ENCODE measurements around the gene GPC6.

The GPC6 gene

GRCh38 chr13:93769607-93770006 is 543.0 kb downstream of the GPC6 start:
- WGBS (ENCODE audit: extremely low coverage, insufficient coverage, low lambda C conversion rate) = no CpG with 5 or more reads among the region's 1 CpG

GRCh38 chr13:93771227-93771626 is 544.6 kb downstream of the GPC6 start:
- no peak overlapping the region for H3K4me2 ChIP-seq (ENCODE audit: low read length)
- no peak overlapping the region for H2BK15ac ChIP-seq (replicated peaks; ENCODE audit: low read depth)
- H4K8ac ChIP-seq (ENCODE audit: low read depth, low read length) = no peak overlapping the region
- no peak overlapping the region for H2BK120ac ChIP-seq (ENCODE audit: low read depth, low read length)
- H3K4me1 ChIP-seq (ENCODE audit: control insufficient read depth, low read depth, low read length) = peaks cover 2% of the 10 kb centered on the region
- no peak overlapping the region for H2BK5ac ChIP-seq (ENCODE audit: low read length)
- H3K27me3 ChIP-seq (ENCODE audit: insufficient read depth, low read length, poor library complexity) = no peaks in the 10 kb centered on the region
- H3K56ac ChIP-seq (ENCODE audit: low read length) = no peak overlapping the region
- no peak for DNase-seq
- WGBS (ENCODE audit: extremely low coverage, insufficient coverage, low lambda C conversion rate) = no CpG with 5 or more reads among the region's 8 CpGs
- no peak overlapping the region for H3K4ac ChIP-seq (ENCODE audit: low read depth, low read length)
- H3K36me3 ChIP-seq (ENCODE audit: control insufficient read depth, insufficient read depth, low read length) = no peaks in the 10 kb centered on the region
- H4K5ac ChIP-seq (ENCODE audit: low read length) = no peak overlapping the region
- H3K18ac ChIP-seq (ENCODE audit: low read length) = no peak overlapping the region
- H3K79me2 ChIP-seq (ENCODE audit: control insufficient read depth, insufficient read depth, low read length) = no peaks in the 10 kb centered on the region
- no peak overlapping the region for H2AK5ac ChIP-seq (ENCODE audit: low read length)
- no peak overlapping the region for H3K4me3 ChIP-seq (ENCODE audit: low read length)
- no peak overlapping the region for H3K27ac ChIP-seq (ENCODE audit: low read depth, low read length)
- H3K9ac ChIP-seq (ENCODE audit: low read length) = no peak overlapping the region
- no peaks in the 10 kb centered on the region for H3K79me1 ChIP-seq (ENCODE audit: low read length)
- H3K23ac ChIP-seq (ENCODE audit: low read length) = no peak overlapping the region

More at GRCh38 chr13:93769607-93770006, 543.0 kb downstream of the GPC6 start:
- Histone ChIP-seq H2BK5ac (ENCODE audit: low read length) (no peak overlapping the region), H2BK15ac (replicated peaks; ENCODE audit: low read depth) (no peak overlapping the region), H3K27ac (ENCODE audit: low read depth, low read length) (no peak overlapping the region), H3K9ac (ENCODE audit: low read length) (no peak overlapping the region), H3K56ac (ENCODE audit: low read length) (no peak overlapping the region), H3K4me1 (ENCODE audit: control insufficient read depth, low read depth, low read length) (peaks cover 2% of the 10 kb centered on the region), H3K27me3 (ENCODE audit: insufficient read depth, low read length, poor library complexity) (no peaks in the 10 kb centered on the region), H2BK120ac (ENCODE audit: low read depth, low read length) (no peak overlapping the region), H4K8ac (ENCODE audit: low read depth, low read length) (no peak overlapping the region), H3K18ac (ENCODE audit: low read length) (no peak overlapping the region), H3K4me3 (ENCODE audit: low read length) (no peak overlapping the region), H2AK5ac (ENCODE audit: low read length) (no peak overlapping the region), H3K4me2 (ENCODE audit: low read length) (no peak overlapping the region), H3K36me3 (ENCODE audit: control insufficient read depth, insufficient read depth, low read length) (no peaks in the 10 kb centered on the region), H3K79me2 (ENCODE audit: control insufficient read depth, insufficient read depth, low read length) (no peaks in the 10 kb centered on the region), H3K23ac (ENCODE audit: low read length) (no peak overlapping the region), H4K5ac (ENCODE audit: low read length) (no peak overlapping the region), H3K4ac (ENCODE audit: low read depth, low read length) (no peak overlapping the region), H3K79me1 (ENCODE audit: low read length) (no peaks in the 10 kb centered on the region)
- DNase-seq = no peak

- no peak overlapping the region for H2BK120ac ChIP-seq (ENCODE audit: low read depth, low read length)
- H3K23ac ChIP-seq (ENCODE audit: low read length) = no peak overlapping the region
- H2BK5ac ChIP-seq (ENCODE audit: low read length) = no peak overlapping the region
- no peak overlapping the region for H4K8ac ChIP-seq (ENCODE audit: low read depth, low read length)
- H3K79me2 ChIP-seq (ENCODE audit: control insufficient read depth, insufficient read depth, low read length) = no peaks in the 10 kb centered on the region
- H3K4ac ChIP-seq (ENCODE audit: low read depth, low read length) = no peak overlapping the region
- H2BK15ac ChIP-seq (replicated peaks; ENCODE audit: low read depth) = no peak overlapping the region
- no peak overlapping the region for H3K9ac ChIP-seq (ENCODE audit: low read length)
- no peak for DNase-seq
- H2AK5ac ChIP-seq (ENCODE audit: low read length) = no peak overlapping the region
- H3K4me1 ChIP-seq (ENCODE audit: control insufficient read depth, low read depth, low read length) = peaks cover 2% of the 10 kb centered on the region
- no CpG with 5 or more reads among the region's 1 CpG for WGBS (ENCODE audit: extremely low coverage, insufficient coverage, low lambda C conversion rate)
- no peak overlapping the region for H3K18ac ChIP-seq (ENCODE audit: low read length)
- no peak overlapping the region for H3K4me3 ChIP-seq (ENCODE audit: low read length)
- no peaks in the 10 kb centered on the region for H3K27me3 ChIP-seq (ENCODE audit: insufficient read depth, low read length, poor library complexity)
- no peak overlapping the region for H3K4me2 ChIP-seq (ENCODE audit: low read length)
- no peaks in the 10 kb centered on the region for H3K79me1 ChIP-seq (ENCODE audit: low read length)
- H3K27ac ChIP-seq (ENCODE audit: low read depth, low read length) = no peak overlapping the region
- no peaks in the 10 kb centered on the region for H3K36me3 ChIP-seq (ENCODE audit: control insufficient read depth, insufficient read depth, low read length)
- no peak overlapping the region for H3K56ac ChIP-seq (ENCODE audit: low read length)
- no peak overlapping the region for H4K5ac ChIP-seq (ENCODE audit: low read length)
Observed at GRCh38 chr13:93771782-93772181, 545.2 kb downstream of the GPC6 start.

DNA sequence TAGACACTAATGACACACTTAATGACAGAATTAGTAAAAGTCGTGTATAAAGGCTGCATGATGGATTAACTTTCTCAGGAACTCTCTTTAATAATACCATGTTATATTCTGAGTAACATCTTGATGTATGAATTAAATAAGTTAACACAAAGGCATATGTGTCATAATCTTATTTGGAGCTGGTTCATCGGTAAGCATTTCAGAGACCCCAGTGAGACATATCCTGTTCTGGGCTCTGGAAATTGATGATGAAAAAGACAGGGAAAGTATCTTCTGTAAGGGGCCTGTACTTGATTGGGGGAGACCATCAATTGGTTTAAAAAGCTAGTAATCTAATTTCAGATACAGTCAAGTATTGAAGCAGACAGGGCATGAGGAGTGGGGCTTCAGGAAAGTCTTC is 547.9 kb downstream of the GPC6 start:
- Histone ChIP-seq H2BK120ac (ENCODE audit: low read depth, low read length) (no peak overlapping the region), H3K23ac (ENCODE audit: low read length) (no peak overlapping the region)
- no CpG with 5 or more reads among the region's 2 CpGs for WGBS (ENCODE audit: extremely low coverage, insufficient coverage, low lambda C conversion rate)

DNA sequence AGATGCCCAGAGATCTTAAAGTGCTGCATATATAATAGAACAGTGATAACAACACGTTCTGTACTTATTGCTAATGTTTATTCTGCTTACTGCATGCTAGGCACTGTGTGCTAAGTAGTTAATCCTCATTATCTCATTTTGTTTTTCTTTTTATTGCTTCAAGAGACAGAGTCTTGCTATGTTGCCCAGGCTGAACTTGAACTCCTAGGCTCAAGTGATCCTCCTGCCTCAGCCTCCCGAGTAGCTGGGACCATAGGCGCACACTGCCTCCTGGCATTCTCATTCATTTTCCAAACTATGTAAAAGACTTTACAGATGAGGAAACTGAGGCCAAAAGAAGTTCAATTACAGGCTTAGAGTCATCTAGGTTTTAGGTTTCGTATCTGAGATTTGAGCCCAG is 548.4 kb downstream of the GPC6 start:
- no peak overlapping the region for H3K56ac ChIP-seq (ENCODE audit: low read length)
- H3K4me2 ChIP-seq (ENCODE audit: low read length) = no peak overlapping the region
- no peaks in the 10 kb centered on the region for H3K27me3 ChIP-seq (ENCODE audit: insufficient read depth, low read length, poor library complexity)
- H3K4me3 ChIP-seq (ENCODE audit: low read length) = no peak overlapping the region
- no peak overlapping the region for H2BK5ac ChIP-seq (ENCODE audit: low read length)
- no peak overlapping the region for H4K8ac ChIP-seq (ENCODE audit: low read depth, low read length)
- H4K5ac ChIP-seq (ENCODE audit: low read length) = no peak overlapping the region
- no peak overlapping the region for H3K23ac ChIP-seq (ENCODE audit: low read length)
- no peak overlapping the region for H3K18ac ChIP-seq (ENCODE audit: low read length)
- H2BK120ac ChIP-seq (ENCODE audit: low read depth, low read length) = no peak overlapping the region
- H3K79me1 ChIP-seq (ENCODE audit: low read length) = no peaks in the 10 kb centered on the region
- DNase-seq = no peak
- no peaks in the 10 kb centered on the region for H3K36me3 ChIP-seq (ENCODE audit: control insufficient read depth, insufficient read depth, low read length)
- H3K4ac ChIP-seq (ENCODE audit: low read depth, low read length) = no peak overlapping the region
- H3K9ac ChIP-seq (ENCODE audit: low read length) = no peak overlapping the region
- H3K4me1 ChIP-seq (ENCODE audit: control insufficient read depth, low read depth, low read length) = peaks cover 2% of the 10 kb centered on the region
- H3K27ac ChIP-seq (ENCODE audit: low read depth, low read length) = no peak overlapping the region
- no peak overlapping the region for H2BK15ac ChIP-seq (replicated peaks; ENCODE audit: low read depth)
- no peak overlapping the region for H2AK5ac ChIP-seq (ENCODE audit: low read length)
- WGBS (ENCODE audit: extremely low coverage, insufficient coverage, low lambda C conversion rate) = no CpG with 5 or more reads among the region's 4 CpGs
- no peaks in the 10 kb centered on the region for H3K79me2 ChIP-seq (ENCODE audit: control insufficient read depth, insufficient read depth, low read length)

More for the DNA sequence above, 547.9 kb downstream of the GPC6 start:
- Histone ChIP-seq H3K9ac (ENCODE audit: low read length) (no peak overlapping the region), H2AK5ac (ENCODE audit: low read length) (no peak overlapping the region), H3K56ac (ENCODE audit: low read length) (no peak overlapping the region), H3K4ac (ENCODE audit: low read depth, low read length) (no peak overlapping the region), H3K27me3 (ENCODE audit: insufficient read depth, low read length, poor library complexity) (no peaks in the 10 kb centered on the region), H3K79me1 (ENCODE audit: low read length) (no peaks in the 10 kb centered on the region), H2BK5ac (ENCODE audit: low read length) (no peak overlapping the region), H3K79me2 (ENCODE audit: control insufficient read depth, insufficient read depth, low read length) (no peaks in the 10 kb centered on the region), H2BK15ac (replicated peaks; ENCODE audit: low read depth) (no peak overlapping the region), H3K18ac (ENCODE audit: low read length) (no peak overlapping the region), H3K4me1 (ENCODE audit: control insufficient read depth, low read depth, low read length) (peaks cover 2% of the 10 kb centered on the region), H4K5ac (ENCODE audit: low read length) (no peak overlapping the region), H3K4me2 (ENCODE audit: low read length) (no peak overlapping the region), H3K4me3 (ENCODE audit: low read length) (no peak overlapping the region), H4K8ac (ENCODE audit: low read depth, low read length) (no peak overlapping the region), H3K36me3 (ENCODE audit: control insufficient read depth, insufficient read depth, low read length) (no peaks in the 10 kb centered on the region), H3K27ac (ENCODE audit: low read depth, low read length) (no peak overlapping the region)
- DNase-seq = no peak

- Histone ChIP-seq H4K5ac (ENCODE audit: low read length) (no peak overlapping the region), H2BK5ac (ENCODE audit: low read length) (no peak overlapping the region), H2BK15ac (replicated peaks; ENCODE audit: low read depth) (no peak overlapping the region), H3K23ac (ENCODE audit: low read length) (no peak overlapping the region), H3K27ac (ENCODE audit: low read depth, low read length) (no peak overlapping the region), H3K4me2 (ENCODE audit: low read length) (no peak overlapping the region), H3K9ac (ENCODE audit: low read length) (no peak overlapping the region), H3K79me1 (ENCODE audit: low read length) (no peaks in the 10 kb centered on the region), H3K36me3 (ENCODE audit: control insufficient read depth, insufficient read depth, low read length) (no peaks in the 10 kb centered on the region), H3K4ac (ENCODE audit: low read depth, low read length) (no peak overlapping the region), H3K56ac (ENCODE audit: low read length) (no peak overlapping the region), H3K27me3 (ENCODE audit: insufficient read depth, low read length, poor library complexity) (no peaks in the 10 kb centered on the region), H2BK120ac (ENCODE audit: low read depth, low read length) (no peak overlapping the region), H3K18ac (ENCODE audit: low read length) (no peak overlapping the region), H3K4me3 (ENCODE audit: low read length) (no peak overlapping the region), H3K79me2 (ENCODE audit: control insufficient read depth, insufficient read depth, low read length) (no peaks in the 10 kb centered on the region), H4K8ac (ENCODE audit: low read depth, low read length) (no peak overlapping the region), H2AK5ac (ENCODE audit: low read length) (no peak overlapping the region), H3K4me1 (ENCODE audit: control insufficient read depth, low read depth, low read length) (peaks cover 2% of the 10 kb centered on the region)
- no peak for DNase-seq
- no CpG with 5 or more reads among the region's 8 CpGs for WGBS (ENCODE audit: extremely low coverage, insufficient coverage, low lambda C conversion rate)
Observed at GRCh38 chr13:93775507-93776108, 549.0 kb downstream of the GPC6 start.

Measured in mesendoderm (in vitro differentiated cells).